Heart right ventricle (tissue), 16 donors: ENCODE measurements around the gene NPY. TPM values are rescaled to one million over a fixed set of nuclear protein-coding genes. Genes with fewer than 3 reads are reported as not detected.
A peak's percentile ranks its signal among the peaks of the same experiment; 100 is the strongest.

ENCODE experiments used
- ATAC-seq, 8 donors: fragments of 200-7000 bp; cut with Tn5 transposase; one replicate each; pipeline ENCODE4 v1.9.1; 2020; ENCODE audit warnings: mild to moderate bottlenecking in 8 of 8, moderate library complexity in 8 of 8, moderate number of reproducible peaks in 1 of 8
- DNase-seq, 2 donors: peaks; one replicate each; pipeline ENCODE4 v3.0.0-alpha.2; 2020
- H3K27ac ChIP-seq, 10 donors: fragments of 200-600 bp; sonication (generic) in 2 of 10; one replicate each; pipeline versions ENCODE4 v1.5.0 to v1.8.0; 2020 to 2022; ENCODE audit warnings: mild to moderate bottlenecking in 3 of 10
- H3K27me3 ChIP-seq, 7 donors: fragments of 200-600 bp; one replicate each; pipeline ENCODE4 v1.8.0; 2021 to 2022; ENCODE audit warnings: mild to moderate bottlenecking in 2 of 7
- H3K36me3 ChIP-seq, 9 donors: fragments of 200-600 bp; sonication (generic) in 1 of 9; one replicate each; pipeline versions ENCODE4 v1.5.0 to v1.8.0; 2020 to 2022; ENCODE audit warnings: mild to moderate bottlenecking in 2 of 9
- H3K4me1 ChIP-seq, 9 donors: fragments of 200-600 bp; sonication (generic) in 1 of 9; one replicate each; pipeline versions ENCODE4 v1.5.0 to v1.8.0; 2020 to 2022; ENCODE audit warnings: mild to moderate bottlenecking in 4 of 9
- H3K4me3 ChIP-seq, 10 donors: fragments of 200-600 bp; sonication (generic) in 2 of 10; one replicate each; pipeline versions ENCODE4 v1.5.0 to v1.8.0; 2020 to 2022; ENCODE audit warnings: mild to moderate bottlenecking in 7 of 10, moderate library complexity in 2 of 10
- H3K9me3 ChIP-seq, 11 donors: fragments of 200-600 bp in 10 of 11; sonication (generic) in 2 of 11; one replicate each; pipeline versions ENCODE4 v1.5.0 to v1.8.0; 2013 to 2022; ENCODE audit warnings: mild to moderate bottlenecking in 2 of 11, control low read depth in 1 of 11, moderate library complexity in 1 of 11
- WGBS, 2 donors: extraction: QIAGEN DNeasy Blood & Tissue Kit; methylation state at CpG; one replicate each; pipeline ENCODE4 v1.1.7; 2013; ENCODE audit warnings: inconsistent platforms in 1 of 2; 5-methylcytosine and 5-hydroxymethylcytosine counted together
- intact Hi-C, 10 donors: fragments of 100-400 bp; cut with DNase I; formaldehyde crosslinking; loops; one replicate each; pipeline versions ENCODE4 v1.11.1 to v1.14.2; 2022
- long read RNA-seq, 3 donors: library from polyadenylated mRNA; unstranded; transcript quantifications; one replicate each; pipeline ENCODE4 v2.0.0, GENCODE V29; 2020 to 2021
- polyA plus RNA-seq, 2 donors: library from polyadenylated mRNA; stranded (reverse); fragments of 200-250 nt; gene quantifications; one replicate each; pipeline ENCODE4 v1.2.3, GENCODE V29; 2013
- total RNA-seq, 10 donors: library from RNA; stranded (reverse); fragmentation: NEBNext Ultra II Directional in 3 of 10; extraction: Animal tissue kit (Norgen Biotek cat#: 25700) in 3 of 10; gene quantifications; one replicate each; pipeline versions ENCODE4 v1.2.1 to v1.2.4, GENCODE V29; 2021 to 2023
- TF ChIP-seq, protein P1 (sequence below), 9 donors: fragments of 200-600 bp; sonication (generic) in 2 of 9; IDR thresholded peaks; one replicate each; pipeline versions ENCODE4 v1.5.0 to v1.8.0; 2021 to 2022; ENCODE audit warnings: antibody characterized with exemption in 9 of 9, mild to moderate bottlenecking in 5 of 9, moderate library complexity in 1 of 9
- donor health status: Arrhythmogenic right ventricular cardiomyopathy.
- donor health status: ischemic (EF 13 %, LVEDD 7.1; RV severe dilation, severe dysfunction).
- donor health status: healthy with polysubstance abuse.
- donor health status: DM: no; HTN: yes; CAD: no.
- donor health status: DM: no; HTN: no; CAD: no.
- donor health status: ischemic (EF 25% LVEDD 6.9; RV normal size, moderate dysfunction).
- donor health status: ischemic (EF 25% LVEDD 5.7; RV mildly dilated, moderate dysfunction).
- donor health status: healthy.
- donor health status: DM: yes; HTN: yes; CAD: no.
- donor health status: Ischemic cardiomyopathy.
- donor health status: ischemic (EF 35%, LVEDD 5.7; RV mildly dilated, moderate dysfunction).
- donor health status: nonischemic (EF 11% LVEDD 7.7; RV severe dilation, severe dysfunction).
- donor health status: DM: yes; HTN: yes; CAD: no.
- donor health status: PGD.
- donor health status: ischemic (EF 29% LVEDD 5.4; RV normal size, mild dysfunction).
- donor health status: nonischemic (EF 23%, LVEDD 6.1; RV moderate dilation, normal function).

The NPY gene
- not detected for total RNA-seq
- polyA plus RNA-seq: under 1 TPM in 1 of 2 donors, not detected in 1; 0.13 TPM
- long read RNA-seq, donor 1: 0 reads
- long read RNA-seq, donor 2: 0 reads
- long read RNA-seq, donor 3: 0 reads

DNA sequence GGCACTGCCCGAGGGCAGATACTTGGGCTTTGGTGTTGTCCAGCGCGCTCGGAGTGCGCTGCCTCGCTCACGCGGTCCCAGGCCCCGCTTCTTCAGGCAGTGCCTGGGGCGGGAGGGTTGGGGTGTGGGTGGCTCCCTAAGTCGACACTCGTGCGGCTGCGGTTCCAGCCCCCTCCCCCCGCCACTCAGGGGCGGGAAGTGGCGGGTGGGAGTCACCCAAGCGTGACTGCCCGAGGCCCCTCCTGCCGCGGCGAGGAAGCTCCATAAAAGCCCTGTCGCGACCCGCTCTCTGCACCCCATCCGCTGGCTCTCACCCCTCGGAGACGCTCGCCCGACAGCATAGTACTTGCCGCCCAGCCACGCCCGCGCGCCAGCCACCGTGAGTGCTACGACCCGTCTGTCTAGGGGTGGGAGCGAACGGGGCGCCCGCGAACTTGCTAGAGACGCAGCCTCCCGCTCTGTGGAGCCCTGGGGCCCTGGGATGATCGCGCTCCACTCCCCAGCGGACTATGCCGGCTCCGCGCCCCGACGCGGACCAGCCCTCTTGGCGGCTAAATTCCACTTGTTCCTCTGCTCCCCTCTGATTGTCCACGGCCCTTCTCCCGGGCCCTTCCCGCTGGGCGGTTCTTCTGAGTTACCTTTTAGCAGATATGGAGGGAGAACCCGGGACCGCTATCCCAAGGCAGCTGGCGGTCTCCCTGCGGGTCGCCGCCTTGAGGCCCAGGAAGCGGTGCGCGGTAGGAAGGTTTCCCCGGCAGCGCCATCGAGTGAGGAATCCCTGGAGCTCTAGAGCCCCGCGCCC lies at the start of gene NPY:
TSS of gene NPY (plus strand) at position 294 of the 802 bp plus-strand sequence. CDS start 1,051 bp downstream, outside the sequence.
- H3K9me3 ChIP-seq: no peaks in the 10 kb centered on the region
- H3K4me3 ChIP-seq: peak within 1 kb of the TSS in 3 of 10 donors; percentile 2 to 20 (median 5)
- H3K36me3 ChIP-seq: no peaks in the 10 kb centered on the region
- no peak within 1 kb of the TSS for H3K27ac ChIP-seq
- ATAC-seq (peak in 1 of 8 donors; percentile 22), DNase-seq (no peak)
- H3K27me3 ChIP-seq: peaks cover 10 to 90% (median 79%) of the 10 kb centered on the region in 7 donors
- intact Hi-C loops: no loop called here
- TF ChIP-seq, protein P1, sequence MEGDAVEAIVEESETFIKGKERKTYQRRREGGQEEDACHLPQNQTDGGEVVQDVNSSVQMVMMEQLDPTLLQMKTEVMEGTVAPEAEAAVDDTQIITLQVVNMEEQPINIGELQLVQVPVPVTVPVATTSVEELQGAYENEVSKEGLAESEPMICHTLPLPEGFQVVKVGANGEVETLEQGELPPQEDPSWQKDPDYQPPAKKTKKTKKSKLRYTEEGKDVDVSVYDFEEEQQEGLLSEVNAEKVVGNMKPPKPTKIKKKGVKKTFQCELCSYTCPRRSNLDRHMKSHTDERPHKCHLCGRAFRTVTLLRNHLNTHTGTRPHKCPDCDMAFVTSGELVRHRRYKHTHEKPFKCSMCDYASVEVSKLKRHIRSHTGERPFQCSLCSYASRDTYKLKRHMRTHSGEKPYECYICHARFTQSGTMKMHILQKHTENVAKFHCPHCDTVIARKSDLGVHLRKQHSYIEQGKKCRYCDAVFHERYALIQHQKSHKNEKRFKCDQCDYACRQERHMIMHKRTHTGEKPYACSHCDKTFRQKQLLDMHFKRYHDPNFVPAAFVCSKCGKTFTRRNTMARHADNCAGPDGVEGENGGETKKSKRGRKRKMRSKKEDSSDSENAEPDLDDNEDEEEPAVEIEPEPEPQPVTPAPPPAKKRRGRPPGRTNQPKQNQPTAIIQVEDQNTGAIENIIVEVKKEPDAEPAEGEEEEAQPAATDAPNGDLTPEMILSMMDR (IDR thresholded peaks at IDR 0.05): no peak
- peaks cover 0 to 13% (median 6%) of the 10 kb centered on the region in 9 donors for H3K4me1 ChIP-seq
- WGBS, 2 donors: 1% methylated on average over 61 to 73 of the region's 73 CpGs

DNA sequence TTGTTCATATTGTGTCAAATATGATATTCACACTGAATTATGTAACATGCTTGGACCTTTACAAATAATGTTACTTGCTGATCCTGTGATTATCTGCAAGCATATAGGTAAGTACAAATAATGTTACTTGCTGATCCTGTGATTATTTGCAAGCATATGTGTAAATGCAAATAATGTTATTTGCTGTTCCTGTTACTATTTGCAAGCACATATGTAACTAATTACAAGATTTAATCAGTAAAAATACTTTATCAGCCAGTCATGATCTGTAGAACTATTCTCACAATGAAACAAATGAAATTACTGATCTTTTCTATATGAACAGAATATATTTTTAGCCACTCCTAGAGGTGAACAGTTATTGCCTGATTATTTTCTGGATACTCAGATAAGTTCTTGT lies 44.7 kb upstream of the NPY start:
- no peak for ATAC-seq
- H3K4me3 ChIP-seq: no peak overlapping the region
- DNase-seq: no peak
- no peaks in the 10 kb centered on the region for H3K4me1 ChIP-seq
- intact Hi-C loops: no loop called here
- H3K36me3 ChIP-seq: no peaks in the 10 kb centered on the region
- no peaks in the 10 kb centered on the region for H3K9me3 ChIP-seq
- H3K27me3 ChIP-seq: peaks cover 0 to 3% (median 0%) of the 10 kb centered on the region in 7 donors
- TF ChIP-seq, protein P1 (IDR thresholded peaks at IDR 0.05): no peak
- no peak overlapping the region for H3K27ac ChIP-seq

DNA sequence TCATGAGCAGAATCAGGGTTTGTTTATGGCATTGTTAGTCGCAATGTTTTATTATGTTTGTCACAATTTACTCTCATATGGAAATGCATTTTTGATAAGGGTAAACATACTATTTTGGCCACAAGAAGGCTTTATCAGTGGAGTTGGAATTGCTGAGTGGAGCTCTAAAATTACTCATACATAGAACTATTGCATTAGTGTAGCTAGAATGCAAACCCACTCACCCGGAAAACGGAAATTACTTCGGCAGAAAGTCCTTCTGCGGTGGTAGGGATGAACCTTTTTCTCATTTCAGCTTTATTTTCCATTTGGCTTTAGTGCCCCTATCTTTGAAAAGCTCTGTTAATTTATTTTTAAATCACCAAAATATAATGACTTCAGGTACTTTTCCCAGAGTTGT lies 42.8 kb upstream of the NPY start:
- DNase-seq: no peak
- no peaks in the 10 kb centered on the region for H3K4me1 ChIP-seq
- peaks cover 0 to 3% (median 0%) of the 10 kb centered on the region in 7 donors for H3K27me3 ChIP-seq
- 87 to 94% methylated on average over 5 of the region's 5 CpGs for WGBS, 2 donors
- no peaks in the 10 kb centered on the region for H3K9me3 ChIP-seq
- TF ChIP-seq, protein P1 (IDR thresholded peaks at IDR 0.05): no peak
- H3K36me3 ChIP-seq: no peaks in the 10 kb centered on the region
- ATAC-seq: no peak
- intact Hi-C loops: no loop called here
- no peak overlapping the region for H3K4me3 ChIP-seq
- no peak overlapping the region for H3K27ac ChIP-seq

DNA sequence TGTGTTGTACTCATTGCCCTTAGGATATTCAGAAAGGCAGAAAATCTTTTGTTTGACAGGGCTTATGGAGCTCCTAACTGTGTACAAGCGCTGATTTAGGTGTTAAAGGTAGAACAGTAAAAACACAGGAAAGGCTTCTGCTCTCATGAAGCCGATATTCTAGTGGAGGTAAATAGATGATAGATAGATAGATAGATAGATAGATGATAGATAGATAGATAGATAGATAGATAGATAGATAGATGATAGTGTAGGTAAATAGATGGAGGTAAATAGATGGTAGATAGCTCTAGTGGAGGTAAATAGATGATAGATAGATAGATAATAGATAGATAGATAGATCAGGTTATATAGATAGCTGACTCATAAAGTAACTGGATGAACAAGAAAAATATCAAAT lies 39.4 kb upstream of the NPY start:
- Histone ChIP-seq H3K27me3 (peaks cover 0 to 3% (median 0%) of the 10 kb centered on the region in 7 donors), H3K4me3 (no peak overlapping the region), H3K9me3 (peaks cover 0 to 2% (median 0%) of the 10 kb centered on the region in 11 donors), H3K36me3 (no peaks in the 10 kb centered on the region), H3K4me1 (no peaks in the 10 kb centered on the region), H3K27ac (no peak overlapping the region)
- intact Hi-C loops: no loop called here
- TF ChIP-seq, protein P1 (IDR thresholded peaks at IDR 0.05): no peak
- WGBS, 2 donors: 64 to 92% methylated on average over 2 of the region's 2 CpGs
- ATAC-seq (no peak), DNase-seq (no peak)
